Fibroblast of lung (primary cell): ENCODE data around the gene CCDC179.

Experiments used
- EZH2 ChIP-seq: IDR thresholded peaks from 2 replicates; pipeline ENCODE4 v1.5.1; 2012; ENCODE audit warnings: low read length, control low read depth, mild to moderate bottlenecking; ENCODE audit errors: missing control alignments
- TF ChIP-seq, protein P1 (sequence below), 2 donors: IDR thresholded peaks in 1 of 2; conservative IDR thresholded peaks in 1 of 2; 1 replicate in 1 of 2; 2 replicates in 1 of 2; pipeline ENCODE4 v1.5.1; 2011 to 2012; ENCODE audit warnings: low read length in 2 of 2, control low read depth in 1 of 2, inconsistent platforms in 1 of 2, low read depth in 1 of 2, mild to moderate bottlenecking in 1 of 2

- TF ChIP-seq, protein P1, sequence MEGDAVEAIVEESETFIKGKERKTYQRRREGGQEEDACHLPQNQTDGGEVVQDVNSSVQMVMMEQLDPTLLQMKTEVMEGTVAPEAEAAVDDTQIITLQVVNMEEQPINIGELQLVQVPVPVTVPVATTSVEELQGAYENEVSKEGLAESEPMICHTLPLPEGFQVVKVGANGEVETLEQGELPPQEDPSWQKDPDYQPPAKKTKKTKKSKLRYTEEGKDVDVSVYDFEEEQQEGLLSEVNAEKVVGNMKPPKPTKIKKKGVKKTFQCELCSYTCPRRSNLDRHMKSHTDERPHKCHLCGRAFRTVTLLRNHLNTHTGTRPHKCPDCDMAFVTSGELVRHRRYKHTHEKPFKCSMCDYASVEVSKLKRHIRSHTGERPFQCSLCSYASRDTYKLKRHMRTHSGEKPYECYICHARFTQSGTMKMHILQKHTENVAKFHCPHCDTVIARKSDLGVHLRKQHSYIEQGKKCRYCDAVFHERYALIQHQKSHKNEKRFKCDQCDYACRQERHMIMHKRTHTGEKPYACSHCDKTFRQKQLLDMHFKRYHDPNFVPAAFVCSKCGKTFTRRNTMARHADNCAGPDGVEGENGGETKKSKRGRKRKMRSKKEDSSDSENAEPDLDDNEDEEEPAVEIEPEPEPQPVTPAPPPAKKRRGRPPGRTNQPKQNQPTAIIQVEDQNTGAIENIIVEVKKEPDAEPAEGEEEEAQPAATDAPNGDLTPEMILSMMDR (conservative IDR thresholded peaks at IDR 0.05 in 1 of 2, IDR thresholded peaks at IDR 0.05 in 1 of 2; ENCODE audit: low read depth in 1 of 2, low read length in 2 of 2) = no peak
- no peak for TF ChIP-seq EZH2
Observed at GRCh38 chr11:22807391-22807790, 52.9 kb downstream of the CCDC179 start.
